Stimulated activated CD8-positive, alpha-beta memory T cell treated with anti-CD3 and anti-CD28 coated beads, Interleukin-15, amount 100 ng/mL, for 24 hours (primary cell): Measurements from ENCODE around the gene JARID2.

Experiments
- DNase-seq: peaks from one replicate; pipeline ENCODE4 v3.0.0-alpha.2; 2020; ENCODE audit warnings: low read depth

JARID2 gene

DNA sequence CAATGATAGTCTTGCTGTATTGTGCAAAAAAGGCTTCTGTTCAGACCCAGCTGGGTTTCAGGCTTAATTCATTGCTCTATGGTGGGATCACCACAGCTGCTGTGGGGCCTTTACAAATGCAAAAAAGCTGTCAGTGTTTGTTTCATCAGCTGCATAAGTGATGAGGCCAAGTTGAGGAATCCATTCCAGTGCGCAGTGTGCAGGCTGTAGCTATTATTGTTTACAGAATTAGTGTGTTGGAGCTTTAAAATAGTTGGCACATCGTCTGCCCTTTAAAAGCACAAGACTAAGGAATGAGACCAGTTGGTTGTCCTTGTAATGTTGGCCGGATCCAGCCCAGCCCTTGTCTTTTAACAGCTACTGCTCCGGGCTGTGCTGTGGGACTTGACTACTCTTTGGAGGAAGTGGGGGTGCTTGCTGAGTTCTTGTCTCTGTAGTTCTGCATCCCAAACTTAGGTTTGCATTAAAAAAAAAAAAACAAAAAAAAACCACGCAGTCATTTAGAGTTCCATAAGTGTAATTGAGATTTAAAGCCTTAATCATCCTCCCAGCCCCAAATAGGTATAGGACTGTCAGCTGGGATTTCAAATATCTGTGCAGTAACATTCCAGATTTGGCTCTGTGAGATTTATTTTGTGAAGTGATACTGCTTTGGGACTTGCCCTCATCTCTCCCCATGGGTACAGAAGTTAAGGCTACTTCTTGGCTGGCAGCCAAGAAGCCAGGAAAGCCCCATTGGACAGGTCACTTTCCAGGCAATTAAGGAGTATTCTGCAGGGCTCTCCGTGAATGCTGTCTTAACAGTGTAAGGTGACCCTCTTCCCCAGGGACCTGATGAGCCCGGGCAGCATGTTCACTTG lies 19.3 kb downstream of the JARID2 start:
- DNase-seq = no peak

DNA sequence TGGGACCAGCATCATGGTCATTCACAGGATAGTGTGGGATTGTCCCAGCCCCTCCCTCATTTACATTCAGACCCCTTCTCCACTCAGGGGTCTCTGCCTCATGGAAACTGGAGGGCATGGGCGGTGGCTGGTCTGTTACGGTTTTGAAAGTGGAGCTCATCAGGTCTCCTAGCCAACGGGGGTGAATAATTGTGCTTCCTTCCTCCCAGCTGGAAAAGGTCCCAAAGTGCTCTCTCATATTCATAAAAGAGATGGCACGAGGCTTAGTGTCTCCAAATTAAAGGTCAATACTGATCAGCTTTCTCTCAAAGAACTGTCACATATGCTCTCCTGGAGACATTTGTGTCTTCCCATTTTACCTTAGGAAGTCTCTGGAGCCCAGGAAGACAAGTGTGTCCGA lies 19.9 kb downstream of the JARID2 start:
- DNase-seq = no peak

DNA sequence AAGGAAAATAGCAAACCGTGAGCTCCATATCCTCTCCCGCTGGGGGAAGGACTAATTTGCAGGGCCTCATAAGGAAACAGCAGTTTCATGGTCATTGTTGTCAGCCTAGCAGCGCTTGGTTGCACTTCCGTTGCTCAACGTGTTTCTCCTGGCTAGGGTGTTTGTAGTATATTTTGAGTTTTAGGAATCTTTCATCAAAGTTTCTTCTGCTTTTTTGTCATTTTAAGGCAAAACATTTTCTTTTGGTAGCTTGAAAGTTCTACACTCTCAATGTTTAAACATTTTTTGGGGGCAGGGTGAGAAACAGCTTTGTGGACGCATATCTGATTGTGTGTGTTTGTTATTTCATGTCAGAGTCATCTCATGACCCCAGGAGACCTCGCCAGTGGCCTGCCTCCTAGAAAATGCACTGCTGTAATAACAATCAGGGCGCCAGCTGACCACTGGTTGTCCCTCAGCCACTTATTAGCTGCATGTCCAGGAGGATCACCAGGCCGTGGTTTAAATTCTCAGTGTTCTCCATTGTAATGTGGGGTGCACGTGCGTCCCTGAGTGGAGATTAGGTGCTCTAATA lies 20.6 kb downstream of the JARID2 start:
- DNase-seq = no peak

GRCh38 chr6:15267221-15267620 lies 21.4 kb downstream of the JARID2 start:
- no peak for DNase-seq

- DNase-seq = no peak
These were observed 22.5 kb downstream of the JARID2 start for GRCh38 chr6:15268137-15268908.

- DNase-seq = no peak
These were observed 23.1 kb downstream of the JARID2 start for GRCh38 chr6:15269011-15269410.

GRCh38 chr6:15269619-15270018 lies 23.8 kb downstream of the JARID2 start:
- no peak for DNase-seq

- DNase-seq = no peak
These were observed 24.5 kb downstream of the JARID2 start for GRCh38 chr6:15270402-15270801.

DNA sequence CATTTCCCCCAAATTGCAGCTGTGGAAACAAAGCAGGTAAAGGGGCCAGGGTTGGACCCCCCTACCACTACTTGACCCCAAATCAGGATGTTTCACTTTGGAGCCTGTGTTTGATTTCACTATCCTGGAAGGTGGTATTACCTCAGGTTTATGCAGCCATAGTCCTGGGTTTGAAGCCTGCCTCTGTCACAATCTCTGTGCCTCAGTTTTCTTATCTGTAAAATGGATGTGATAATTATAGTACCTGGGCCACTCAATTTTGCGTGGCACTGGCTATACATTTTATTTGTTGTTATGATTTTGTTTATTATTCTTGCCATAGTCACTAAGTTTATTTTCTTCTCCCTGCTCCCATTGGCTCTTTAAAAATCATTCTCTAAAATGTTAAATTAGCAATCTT lies 26.7 kb downstream of the JARID2 start:
- DNase-seq = no peak

- DNase-seq = no peak
These were observed 29.0 kb downstream of the JARID2 start for GRCh38 chr6:15274692-15275387.

DNA sequence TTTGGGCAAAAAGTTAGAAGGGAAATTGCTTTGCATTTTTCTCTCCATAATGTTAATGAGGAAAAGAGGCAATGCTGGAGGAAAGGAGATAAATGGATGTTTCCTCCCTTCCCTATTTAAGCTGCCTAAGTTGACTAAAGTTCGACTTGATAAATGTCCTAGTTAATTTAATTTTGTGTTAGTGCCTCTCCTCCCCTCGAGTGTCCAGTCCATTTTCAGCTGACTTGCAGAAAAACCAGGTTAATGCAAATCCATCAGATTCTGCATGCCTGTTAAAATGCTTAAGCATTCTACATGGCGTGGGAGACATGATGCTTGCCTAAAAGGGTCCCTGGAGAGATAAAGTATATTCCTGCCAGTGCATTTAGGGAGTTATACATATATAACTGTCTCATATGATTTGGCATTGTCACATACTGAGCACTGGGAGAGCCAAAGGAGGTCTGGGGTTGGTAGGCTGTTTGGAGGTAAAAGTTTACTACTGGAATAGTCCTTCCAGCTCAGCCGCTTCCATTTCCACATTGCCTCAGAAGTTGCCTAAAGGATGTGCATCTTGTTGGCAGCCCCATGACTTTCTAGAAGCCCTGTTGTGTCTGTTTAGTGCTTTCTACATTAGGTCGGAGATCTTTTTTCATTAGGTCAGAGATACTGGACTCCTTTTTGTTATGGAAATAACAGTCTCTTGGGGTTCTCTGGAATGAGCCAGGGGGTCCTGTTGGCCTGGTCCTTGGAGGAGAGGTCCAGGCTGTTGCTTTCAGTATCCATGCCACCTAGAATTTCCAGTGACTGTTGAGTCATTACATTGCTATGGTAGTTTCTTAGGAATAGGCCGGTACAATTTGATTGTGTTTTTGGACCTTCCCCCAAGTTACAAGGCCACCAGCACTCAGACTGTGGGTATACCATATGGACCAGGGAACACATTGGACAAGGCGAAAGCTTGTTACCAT lies 30.4 kb downstream of the JARID2 start:
- no peak for DNase-seq

- DNase-seq = no peak
These were observed 33.3 kb downstream of the JARID2 start for GRCh38 chr6:15279047-15279661.

DNA sequence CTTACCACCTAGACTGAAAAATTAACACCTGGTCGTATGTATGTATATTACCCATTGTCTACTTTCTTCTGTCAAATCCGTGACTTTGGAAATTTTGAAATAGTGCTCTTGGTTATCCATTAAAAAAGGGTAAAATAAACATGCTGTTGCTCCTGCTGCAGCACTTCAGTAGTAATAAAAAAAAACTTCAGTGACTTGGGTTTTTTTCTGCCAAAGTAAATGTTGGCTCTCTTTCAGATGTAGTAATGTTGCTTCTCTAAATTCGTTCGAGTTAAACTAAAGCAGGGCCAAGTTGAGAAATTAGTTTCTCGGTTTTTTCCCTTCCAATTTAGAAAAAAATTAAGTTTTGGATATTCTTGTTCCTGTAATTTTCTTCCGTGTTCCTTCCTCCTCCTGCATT lies 34.2 kb downstream of the JARID2 start:
- no peak for DNase-seq

- no peak for DNase-seq
These were observed 35.1 kb downstream of the JARID2 start for GRCh38 chr6:15280961-15281360.

GRCh38 chr6:15282334-15282733 lies 36.5 kb downstream of the JARID2 start:
- no peak for DNase-seq

- no peak for DNase-seq
These were observed 38.1 kb downstream of the JARID2 start for GRCh38 chr6:15283986-15284361.

- no peak for DNase-seq
These were observed 38.9 kb downstream of the JARID2 start for GRCh38 chr6:15284743-15285142.

GRCh38 chr6:15285682-15286294 lies 39.9 kb downstream of the JARID2 start:
- DNase-seq = no peak

DNA sequence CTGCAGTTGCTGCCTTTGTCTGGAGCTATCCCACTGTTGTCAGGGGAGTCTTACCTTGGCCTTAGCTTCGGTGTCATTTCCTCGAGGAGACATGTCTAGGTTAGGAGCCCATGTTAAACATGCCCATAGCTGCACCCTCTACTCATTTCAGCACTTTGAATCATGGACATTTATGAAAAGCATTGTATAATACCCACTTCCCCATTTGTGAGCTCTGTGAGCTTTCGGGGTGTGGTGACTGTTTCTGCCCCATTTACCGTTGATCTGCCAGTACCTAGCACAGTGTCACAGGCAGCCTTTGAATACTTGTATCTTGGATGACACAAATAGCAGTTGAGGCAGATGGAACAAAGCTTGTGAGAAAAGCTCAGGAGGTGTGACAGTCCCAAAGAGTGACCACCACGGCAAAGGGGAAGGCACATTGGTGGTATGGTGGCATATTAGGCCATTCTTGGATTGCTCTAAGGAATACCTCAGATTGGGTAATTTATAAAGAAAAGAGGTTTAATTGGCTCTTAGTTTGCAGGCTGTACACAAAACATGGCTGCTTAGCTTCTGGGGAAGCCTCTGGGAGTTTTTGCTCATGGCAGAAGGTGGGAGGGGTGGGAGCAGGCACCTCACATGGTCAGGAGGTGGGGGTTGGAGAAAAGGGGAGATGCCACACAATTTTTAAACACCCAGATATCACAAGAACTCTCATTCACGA lies 42.0 kb downstream of the JARID2 start:
- no peak for DNase-seq

GRCh38 chr6:15288856-15289255 lies 43.0 kb downstream of the JARID2 start:
- no peak for DNase-seq
